Stimulated activated CD4-positive, alpha-beta T cell treated with anti-CD3 and anti-CD28 coated beads, TNF-alpha, amount 100 ng/mL, for 4 hours (primary cell): ENCODE data around the gene HDAC3.

Source experiments
- DNase-seq, 3 experiments: peaks; one replicate each; pipeline ENCODE4 v3.0.0-alpha.2; 2020; ENCODE audit warnings: low read depth in 3 of 3

HDAC3 gene

GRCh38 chr5:141636413-141637122, at the start of gene HDAC3, which contains the start of gene RELL2:
Gene HDAC3, minus strand, starts transcription at chr5:141636849. Its CDS starts 59 bp downstream, at chr5:141636790.
Gene RELL2, plus strand, starts transcription at chr5:141636997. Its CDS starts 1,229 bp downstream, at chr5:141638226.
- peak; percentile 87 to 96 (median 92) for DNase-seq

GRCh38 chr5:141685591-141685990, 48.9 kb upstream of the HDAC3 start:
- DNase-seq: no peak

GRCh38 chr5:141683596-141684141, 47.0 kb upstream of the HDAC3 start:
- DNase-seq: no peak

GRCh38 chr5:141681695-141682641, 45.3 kb upstream of the HDAC3 start, which contains the start of gene ARAP3:
Gene ARAP3, minus strand, starts transcription at chr5:141682230. Its CDS starts 1,744 bp downstream, at chr5:141680486.
- DNase-seq: no peak

GRCh38 chr5:141681295-141681694, 44.6 kb upstream of the HDAC3 start:
- DNase-seq: no peak

GRCh38 chr5:141680751-141681201, 44.1 kb upstream of the HDAC3 start:
- DNase-seq: no peak

GRCh38 chr5:141680178-141680577, 43.5 kb upstream of the HDAC3 start:
- DNase-seq: no peak

- no peak for DNase-seq
Observed at GRCh38 chr5:141677415-141677814, 40.8 kb upstream of the HDAC3 start.

- no peak for DNase-seq
Observed at GRCh38 chr5:141675672-141676071, 39.0 kb upstream of the HDAC3 start.

GRCh38 chr5:141674747-141675146, 38.1 kb upstream of the HDAC3 start:
- no peak for DNase-seq

- DNase-seq: no peak
Observed at GRCh38 chr5:141672841-141673813, 36.5 kb upstream of the HDAC3 start.

- no peak for DNase-seq
Observed at GRCh38 chr5:141672071-141672840, 35.6 kb upstream of the HDAC3 start.

GRCh38 chr5:141669520-141669919, 32.9 kb upstream of the HDAC3 start:
- no peak for DNase-seq

- DNase-seq: no peak
Observed at GRCh38 chr5:141668601-141669265, 32.1 kb upstream of the HDAC3 start.

GRCh38 chr5:141665995-141666940, 29.6 kb upstream of the HDAC3 start:
- no peak for DNase-seq

- peak; percentile 47 to 64 (median 50) for DNase-seq
Observed at GRCh38 chr5:141664733-141665461, 28.2 kb upstream of the HDAC3 start.

GRCh38 chr5:141663506-141663905, 26.9 kb upstream of the HDAC3 start:
- no peak for DNase-seq

GRCh38 chr5:141662028-141662427, 25.4 kb upstream of the HDAC3 start:
- no peak for DNase-seq
